Testis (tissue), 3 donors: ENCODE data around the gene HBB. TPM values are rescaled to one million over a fixed set of nuclear protein-coding genes. Genes with fewer than 3 reads are reported as not detected.

Experiments
- DNase-seq: peaks from one replicate; pipeline ENCODE4 v3.0.0-alpha.2; 2019
- H3K27ac ChIP-seq, 2 donors: fragments of 200-600 bp; sonication (generic); one replicate each; pipeline ENCODE4 v1.5.1; 2019
- H3K27me3 ChIP-seq: fragments of 200-600 bp; sonication (generic); one replicate; pipeline ENCODE4 v1.5.1; 2019
- H3K36me3 ChIP-seq: fragments of 200-600 bp; sonication (generic); one replicate; pipeline ENCODE4 v1.5.1; 2017; ENCODE audit warnings: low read depth; ENCODE audit errors: missing control alignments
- H3K4me1 ChIP-seq: fragments of 200-600 bp; sonication (generic); one replicate; pipeline ENCODE4 v1.5.1; 2019
- H3K4me3 ChIP-seq, 2 donors: fragments of 200-600 bp; sonication (generic); one replicate each; pipeline ENCODE4 v1.5.1; 2017 to 2019
- H3K9me3 ChIP-seq: fragments of 200-600 bp; sonication (generic); one replicate; pipeline ENCODE4 v1.5.1; 2017
- CTCF ChIP-seq, 3 experiments: fragments of 450-650 bp in 2 of 3; fragments of 200-600 bp in 1 of 3; sonication (generic) in 1 of 3; IDR thresholded peaks; one replicate each; pipeline ENCODE4 v1.5.1; 2016 to 2019; ENCODE audit warnings: antibody characterized with exemption in 3 of 3, mild to moderate bottlenecking in 2 of 3, moderate library complexity in 1 of 3
- POLR2A ChIP-seq: fragments of 450-650 bp; IDR thresholded peaks from one replicate; pipeline ENCODE4 v1.6.1; 2017; ENCODE audit warnings: antibody characterized with exemption, mild to moderate bottlenecking, moderate library complexity
- WGBS, 2 donors: methylation state at CpG; one replicate each; pipeline ENCODE4 v1.1.5; 2018; 5-methylcytosine and 5-hydroxymethylcytosine counted together
- intact Hi-C: fragments of 100-400 bp; cut with DNase I; formaldehyde crosslinking; loops from one replicate; pipeline ENCODE4 v1.15.1; 2023; ENCODE audit warnings: low total_unique reads
- polyA plus RNA-seq: library from polyadenylated mRNA; stranded (reverse); fragments of 350-450 nt; fragmentation: Illumina TruSeq; extraction: RNeasy Lipid Tissue Mini Kit (QIAGEN cat#74804); gene quantifications from one replicate; pipeline ENCODE4 v1.2.3, GENCODE V29; 2014; ENCODE audit warnings: low read depth, low replicate concordance; ENCODE audit not compliant: insufficient read depth
- total RNA-seq, 2 donors: library from RNA; depleted of rRNA; stranded (reverse); fragments of >200 nt; gene quantifications; one replicate each; pipeline ENCODE4 v1.2.3, GENCODE V29; 2016

Gene HBB
- total and polyA plus RNA-seq, 3 donors from 2014 or later = 11.8 to 55.6 TPM; not detected in 1

- Histone ChIP-seq H3K36me3 (no peaks in the 10 kb centered on the region), H3K9me3 (no peaks in the 10 kb centered on the region), H3K4me3 (no peak overlapping the region), H3K27ac (no peak overlapping the region), H3K4me1 (no peaks in the 10 kb centered on the region), H3K27me3 (no peaks in the 10 kb centered on the region)
- TF ChIP-seq CTCF (IDR thresholded peaks at IDR 0.05) = no peak
- no peak for DNase-seq
- intact Hi-C loops = no loop called here
- WGBS, 2 donors = 100% methylated on average over 1 of the region's 1 CpG
Measured at GRCh38 chr11:5229356-5229755, 2.5 kb upstream of the HBB start.

- Histone ChIP-seq H3K4me3 (no peak overlapping the region), H3K36me3 (no peaks in the 10 kb centered on the region), H3K9me3 (no peaks in the 10 kb centered on the region), H3K4me1 (no peaks in the 10 kb centered on the region), H3K27me3 (no peaks in the 10 kb centered on the region), H3K27ac (no peak overlapping the region)
- intact Hi-C loops = no loop called here
- DNase-seq = no peak
- TF ChIP-seq POLR2A (no peak), CTCF (IDR thresholded peaks at IDR 0.05) (no peak)
- WGBS, 2 donors = 73 to 77% methylated on average over 5 of the region's 5 CpGs
Measured at GRCh38 chr11:5228124-5228523, 1.3 kb upstream of the HBB start.

- WGBS, 2 donors = 61 to 63% methylated on average over 1 of the region's 1 CpG
- Histone ChIP-seq H3K27ac (no peak overlapping the region), H3K4me3 (no peak overlapping the region), H3K27me3 (no peaks in the 10 kb centered on the region), H3K9me3 (no peaks in the 10 kb centered on the region), H3K4me1 (no peaks in the 10 kb centered on the region), H3K36me3 (no peaks in the 10 kb centered on the region)
- no peak for TF ChIP-seq CTCF (IDR thresholded peaks at IDR 0.05)
- no peak for TF ChIP-seq POLR2A
- intact Hi-C loops = no loop called here
- no peak for DNase-seq
Measured at GRCh38 chr11:5227681-5228080, 810 bp upstream of the HBB start.

- intact Hi-C loops = no loop called here
- no peaks in the 10 kb centered on the region for H3K27me3 ChIP-seq
- no peak for DNase-seq
- H3K27ac ChIP-seq = no peak overlapping the region
- no peaks in the 10 kb centered on the region for H3K9me3 ChIP-seq
- H3K4me1 ChIP-seq = no peaks in the 10 kb centered on the region
- no peaks in the 10 kb centered on the region for H3K36me3 ChIP-seq
- TF ChIP-seq POLR2A (no peak), CTCF (IDR thresholded peaks at IDR 0.05) (no peak)
- 55 to 62% methylated on average over 2 of the region's 2 CpGs for WGBS, 2 donors
- H3K4me3 ChIP-seq = no peak overlapping the region
Measured at GRCh38 chr11:5225480-5225871, 1.4 kb downstream of the HBB start.

- Histone ChIP-seq H3K9me3 (no peaks in the 10 kb centered on the region), H3K4me1 (no peaks in the 10 kb centered on the region), H3K36me3 (no peaks in the 10 kb centered on the region), H3K4me3 (no peak overlapping the region), H3K27me3 (no peaks in the 10 kb centered on the region), H3K27ac (no peak overlapping the region)
- intact Hi-C loops = no loop called here
- no peak for TF ChIP-seq POLR2A
- TF ChIP-seq CTCF (IDR thresholded peaks at IDR 0.05) = no peak
- no peak for DNase-seq
- WGBS, 2 donors = 76 to 87% methylated on average over 6 of the region's 6 CpGs
Measured at GRCh38 chr11:5224538-5225479, 2.1 kb downstream of the HBB start.
